M059J (cell line): Measurements from ENCODE around the gene CROCC. TPM values are rescaled to one million over a fixed set of nuclear protein-coding genes. Genes with fewer than 3 reads are reported as not detected.

Source experiments
- DNase-seq: peaks from one replicate; pipeline ENCODE4 v3.0.0-alpha.2; 2012; ENCODE audit warnings: low read depth
- total RNA-seq: library from RNA; depleted of rRNA; stranded (reverse); fragments of >200 nt; shearing (Covaris generic); gene quantifications from 2 replicates; pipeline ENCODE4 v1.2.3, GENCODE V29; 2014; rRNA removed

The CROCC gene
- total RNA-seq, 1 experiment from 2014 or later, result 4.6 TPM

- DNase-seq, result peak; percentile 82
These were observed 91.2 kb downstream of the CROCC start for GRCh38 chr1:17012775-17013490.

- DNase-seq, result peak; percentile 77
These were observed 92.0 kb downstream of the CROCC start for GRCh38 chr1:17013491-17014320.

- no peak for DNase-seq
These were observed 93.2 kb downstream of the CROCC start for GRCh38 chr1:17014671-17015567.

GRCh38 chr1:17016317-17016661 lies 94.6 kb downstream of the CROCC start:
- DNase-seq, result peak; percentile 79

- no peak for DNase-seq
These were observed 95.7 kb downstream of the CROCC start for GRCh38 chr1:17017435-17017834.

GRCh38 chr1:17018849-17019248 lies 97.1 kb downstream of the CROCC start:
- no peak for DNase-seq

- DNase-seq, result peak; percentile 37
These were observed 98.8 kb downstream of the CROCC start for GRCh38 chr1:17020502-17020901.

GRCh38 chr1:17021896-17022295 lies 100.2 kb downstream of the CROCC start:
- DNase-seq, result no peak

Other genes starting within 250 kb of the CROCC start
- gene RNU1-4, start 181.4 kb upstream of the CROCC start, total RNA-seq, result not detected in 2 replicates
- not detected in 2 replicates for gene RNU1-2, start 26.0 kb upstream of the CROCC start, total RNA-seq
- gene MFAP2, start 58.7 kb downstream of the CROCC start, total RNA-seq, result 0.12 TPM in 1 of 2 replicates, not detected in the other
- gene ATP13A2, start 90.0 kb downstream of the CROCC start, total RNA-seq, result 18.3 and 36.3 TPM in 2 replicates
- 298 and 307 TPM in 2 replicates for gene SDHB, start 132.1 kb downstream of the CROCC start, total RNA-seq
- 0.12 and 1.3 TPM in 2 replicates for gene PADI2, start 197.5 kb downstream of the CROCC start, total RNA-seq